Endodermal cell (in vitro differentiated cells): ENCODE data around the gene GPR137B. TPM values are rescaled to one million over a fixed set of nuclear protein-coding genes. Genes with fewer than 3 reads are reported as not detected.

Experiments
- DNase-seq: peaks from one replicate; pipeline ENCODE4 v3.0.0-alpha.2; 2017
- H3K27ac ChIP-seq: 2 replicates; pipeline ENCODE4 v1.5.1; 2013; ENCODE audit warnings: mild to moderate bottlenecking, low read depth, low read length, moderate library complexity
- H3K27me3 ChIP-seq: 2 replicates; pipeline ENCODE4 v1.6.1; 2013; ENCODE audit warnings: mild to moderate bottlenecking, low read length, moderate library complexity; ENCODE audit not compliant: insufficient read depth, control insufficient read depth, poor library complexity, severe bottlenecking
- H3K36me3 ChIP-seq: 2 replicates; pipeline ENCODE4 v1.7.0; 2013; ENCODE audit warnings: mild to moderate bottlenecking, low read length, moderate library complexity; ENCODE audit not compliant: control insufficient read depth, insufficient read depth
- H3K4me1 ChIP-seq: one replicate; pipeline ENCODE4 v1.7.0; 2013; ENCODE audit warnings: low read length; ENCODE audit not compliant: control insufficient read depth, insufficient read depth
- H3K4me3 ChIP-seq: 2 replicates; pipeline ENCODE4 v1.5.1; 2013; ENCODE audit warnings: mild to moderate bottlenecking, low read length, moderate library complexity
- H3K9ac ChIP-seq: 2 replicates; pipeline ENCODE4 v1.6.1; 2013; ENCODE audit warnings: mild to moderate bottlenecking, low read length, moderate library complexity; ENCODE audit not compliant: poor library complexity, severe bottlenecking; ENCODE audit errors: extremely low read depth
- H3K9me3 ChIP-seq: 2 replicates; pipeline ENCODE4 v1.6.1; 2013; ENCODE audit warnings: mild to moderate bottlenecking, low read length, moderate library complexity; ENCODE audit not compliant: control insufficient read depth
- H3K27ac Mint-ChIP-seq: 2 replicates; pipeline ENCODE4 v1.8.0; 2020; ENCODE audit warnings: mixed read lengths
- H3K27me3 Mint-ChIP-seq: 2 replicates; pipeline ENCODE4 v1.8.0; 2021; ENCODE audit warnings: mild to moderate bottlenecking, mixed read lengths; ENCODE audit not compliant: insufficient read depth
- H3K36me3 Mint-ChIP-seq: 2 replicates; pipeline ENCODE4 v1.8.0; 2020; ENCODE audit warnings: low read depth, mixed read lengths
- H3K4me1 Mint-ChIP-seq: 2 replicates; pipeline ENCODE4 v1.8.0; 2020; ENCODE audit warnings: mixed read lengths
- H3K4me3 Mint-ChIP-seq: 2 replicates; pipeline ENCODE4 v1.8.0; 2020; ENCODE audit warnings: mild to moderate bottlenecking, moderate library complexity, mixed read lengths
- H3K9me3 Mint-ChIP-seq: 2 replicates; pipeline ENCODE4 v1.8.0; 2020; ENCODE audit warnings: mild to moderate bottlenecking, mixed read lengths
- WGBS, 2 experiments: methylation state at CpG; one replicate each; pipeline versions ENCODE4 v1.1.5 to v1.1.7; 2013; ENCODE audit warnings: missing lambda C conversion rate in 2 of 2, mixed read lengths in 1 of 2; ENCODE audit not compliant: insufficient coverage in 1 of 2, insufficient read length in 1 of 2; 5-methylcytosine and 5-hydroxymethylcytosine counted together
- total RNA-seq, 2 donors: library from RNA; stranded (reverse); fragmentation: NEBNext Ultra II Directional in 1 of 2; extraction: Animal tissue kit (Norgen Biotek cat#: 25700) in 1 of 2; gene quantifications; 2 replicates in 1 of 2; 3 replicates in 1 of 2; pipeline ENCODE4 v1.2.1, GENCODE V29; 2021
- TF ChIP-seq, protein P1 (sequence below): fragments of 200-600 bp; sonication (generic); conservative IDR thresholded peaks from 2 replicates; pipeline ENCODE4 v1.5.0; 2021; ENCODE audit warnings: antibody characterized with exemption, mild to moderate bottlenecking

GPR137B gene
- total RNA-seq, 2 donors from 2014 or later: 2.8 to 6.7 TPM

DNA sequence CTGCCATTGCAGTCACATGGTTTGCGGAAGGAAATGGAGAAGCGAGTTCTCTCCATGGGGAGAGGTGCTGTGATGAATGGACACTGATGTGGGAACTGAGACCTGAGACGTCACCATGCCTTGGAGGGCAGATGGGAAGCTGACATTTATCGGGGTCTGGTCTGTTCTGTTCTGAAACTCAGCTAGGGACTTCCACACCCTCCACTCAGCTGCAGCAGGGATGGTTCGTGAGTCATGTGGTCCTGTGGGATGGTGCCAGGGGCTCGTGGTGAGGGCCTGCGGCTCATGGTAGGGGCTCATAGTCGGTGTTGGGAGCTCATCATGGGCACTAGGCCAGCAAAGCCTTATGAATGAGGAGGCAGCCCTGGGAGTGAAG, 6.1 kb downstream of the GPR137B start:
- no peaks in the 10 kb centered on the region for H3K9me3 Mint-ChIP-seq
- H3K4me3 Mint-ChIP-seq: no peak overlapping the region
- Histone ChIP-seq H3K36me3 (no peaks in the 10 kb centered on the region), H3K27me3 (peaks cover 23% of the 10 kb centered on the region), H3K27ac (no peak overlapping the region), H3K4me1 (no peaks in the 10 kb centered on the region), H3K9me3 (no peaks in the 10 kb centered on the region), H3K9ac (no peak overlapping the region), H3K4me3 (no peak overlapping the region)
- no peak for DNase-seq
- H3K4me1 Mint-ChIP-seq: peaks cover 1% of the 10 kb centered on the region
- H3K36me3 Mint-ChIP-seq: no peaks in the 10 kb centered on the region
- no peak overlapping the region for H3K27ac Mint-ChIP-seq
- 90 to 100% methylated on average over 2 to 8 of the region's 8 CpGs for WGBS, 2 experiments
- TF ChIP-seq, protein P1, sequence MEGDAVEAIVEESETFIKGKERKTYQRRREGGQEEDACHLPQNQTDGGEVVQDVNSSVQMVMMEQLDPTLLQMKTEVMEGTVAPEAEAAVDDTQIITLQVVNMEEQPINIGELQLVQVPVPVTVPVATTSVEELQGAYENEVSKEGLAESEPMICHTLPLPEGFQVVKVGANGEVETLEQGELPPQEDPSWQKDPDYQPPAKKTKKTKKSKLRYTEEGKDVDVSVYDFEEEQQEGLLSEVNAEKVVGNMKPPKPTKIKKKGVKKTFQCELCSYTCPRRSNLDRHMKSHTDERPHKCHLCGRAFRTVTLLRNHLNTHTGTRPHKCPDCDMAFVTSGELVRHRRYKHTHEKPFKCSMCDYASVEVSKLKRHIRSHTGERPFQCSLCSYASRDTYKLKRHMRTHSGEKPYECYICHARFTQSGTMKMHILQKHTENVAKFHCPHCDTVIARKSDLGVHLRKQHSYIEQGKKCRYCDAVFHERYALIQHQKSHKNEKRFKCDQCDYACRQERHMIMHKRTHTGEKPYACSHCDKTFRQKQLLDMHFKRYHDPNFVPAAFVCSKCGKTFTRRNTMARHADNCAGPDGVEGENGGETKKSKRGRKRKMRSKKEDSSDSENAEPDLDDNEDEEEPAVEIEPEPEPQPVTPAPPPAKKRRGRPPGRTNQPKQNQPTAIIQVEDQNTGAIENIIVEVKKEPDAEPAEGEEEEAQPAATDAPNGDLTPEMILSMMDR: no peak
- peaks cover 55% of the 10 kb centered on the region for H3K27me3 Mint-ChIP-seq

DNA sequence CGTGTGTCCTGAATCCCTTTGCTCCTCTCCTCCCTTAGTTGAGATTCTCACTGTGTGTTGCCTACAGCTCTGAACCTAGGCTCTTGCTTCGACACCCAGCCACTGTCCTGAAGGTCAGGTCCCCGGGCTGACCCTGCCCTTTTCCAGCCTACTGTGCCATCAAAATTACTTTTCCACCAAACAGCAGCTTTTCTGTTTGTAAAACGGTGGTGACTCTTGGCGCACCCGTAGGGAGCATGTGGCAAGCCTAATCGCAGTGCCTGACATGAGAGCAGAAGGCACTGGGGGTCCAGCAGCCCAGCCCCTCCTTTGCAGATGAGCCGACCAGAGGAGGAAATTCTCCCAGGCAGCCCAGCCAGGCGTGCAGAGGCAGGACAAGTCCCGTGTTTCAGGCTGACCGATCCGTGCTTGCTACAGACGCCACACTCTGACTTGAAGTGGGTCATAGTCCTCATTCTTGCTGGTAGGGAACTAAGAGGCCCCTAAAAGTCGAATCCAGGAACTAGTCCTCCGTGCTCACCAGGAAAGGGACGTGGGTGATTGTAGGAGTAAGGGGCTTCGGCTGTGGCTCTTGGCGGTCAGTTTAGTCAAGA, 6.8 kb downstream of the GPR137B start:
- Histone ChIP-seq H3K36me3 (no peaks in the 10 kb centered on the region), H3K4me3 (no peak overlapping the region), H3K27ac (no peak overlapping the region), H3K4me1 (no peaks in the 10 kb centered on the region), H3K9ac (no peak overlapping the region), H3K9me3 (no peaks in the 10 kb centered on the region), H3K27me3 (peaks cover 16% of the 10 kb centered on the region)
- Mint-ChIP-seq H3K4me1 (no peaks in the 10 kb centered on the region), H3K36me3 (no peaks in the 10 kb centered on the region), H3K27ac (no peak overlapping the region), H3K27me3 (peaks cover 51% of the 10 kb centered on the region), H3K9me3 (no peaks in the 10 kb centered on the region), H3K4me3 (no peak overlapping the region)
- no peak for DNase-seq
- TF ChIP-seq, protein P1: no peak
- WGBS, 2 experiments: 88 to 89% methylated on average over 16 to 18 of the region's 18 CpGs

DNA sequence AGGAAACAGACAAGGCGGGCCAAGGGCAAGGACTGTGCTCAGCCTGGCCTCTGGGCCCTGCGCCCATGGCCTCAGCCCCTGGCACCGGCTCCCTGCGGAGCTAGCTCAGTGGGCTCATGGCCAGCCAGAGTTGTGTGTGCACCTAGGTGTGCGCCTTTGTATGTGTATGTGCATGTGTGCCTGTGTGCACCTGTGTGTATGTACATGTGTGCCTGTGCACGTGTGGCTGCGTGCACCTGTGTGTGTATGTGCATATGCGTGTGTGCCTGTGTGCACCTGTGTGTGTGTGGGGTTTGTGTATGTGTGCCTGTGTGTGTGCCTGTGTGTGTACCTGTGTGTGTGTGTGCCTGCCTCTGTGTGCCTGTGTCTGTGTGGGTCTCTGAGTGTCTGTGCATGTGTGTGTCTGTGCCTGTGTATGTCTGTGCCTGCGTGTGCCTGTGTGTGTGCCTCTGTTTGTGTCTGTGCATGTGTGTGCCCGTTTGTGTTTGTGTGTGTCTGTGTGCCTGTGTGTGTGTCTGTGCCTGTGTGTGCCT, 7.4 kb downstream of the GPR137B start:
- no peak overlapping the region for H3K9ac ChIP-seq
- no peaks in the 10 kb centered on the region for H3K4me1 Mint-ChIP-seq
- H3K27ac ChIP-seq: no peak overlapping the region
- no peak overlapping the region for H3K27ac Mint-ChIP-seq
- no peak overlapping the region for H3K4me3 ChIP-seq
- no peak overlapping the region for H3K4me3 Mint-ChIP-seq
- H3K27me3 Mint-ChIP-seq: peaks cover 47% of the 10 kb centered on the region
- TF ChIP-seq, protein P1: no peak
- 93% methylated on average over 10 of the region's 10 CpGs; no CpG with 5 or more reads in 1 of the 2 experiments for WGBS, 2 experiments
- no peak for DNase-seq
- no peaks in the 10 kb centered on the region for H3K9me3 ChIP-seq
- peaks cover 10% of the 10 kb centered on the region for H3K27me3 ChIP-seq
- no peaks in the 10 kb centered on the region for H3K36me3 ChIP-seq
- no peaks in the 10 kb centered on the region for H3K36me3 Mint-ChIP-seq
- peaks cover 2% of the 10 kb centered on the region for H3K4me1 ChIP-seq
- H3K9me3 Mint-ChIP-seq: no peaks in the 10 kb centered on the region
